GM19099 (cell line): ENCODE results near the gene FTO.

Source experiments
- POLR2A ChIP-seq: IDR thresholded peaks from 3 replicates; pipeline ENCODE4 v1.6.1; 2011; ENCODE audit warnings: low read depth; ENCODE audit not compliant: insufficient read length; ENCODE audit errors: extremely low read depth

Gene FTO

DNA sequence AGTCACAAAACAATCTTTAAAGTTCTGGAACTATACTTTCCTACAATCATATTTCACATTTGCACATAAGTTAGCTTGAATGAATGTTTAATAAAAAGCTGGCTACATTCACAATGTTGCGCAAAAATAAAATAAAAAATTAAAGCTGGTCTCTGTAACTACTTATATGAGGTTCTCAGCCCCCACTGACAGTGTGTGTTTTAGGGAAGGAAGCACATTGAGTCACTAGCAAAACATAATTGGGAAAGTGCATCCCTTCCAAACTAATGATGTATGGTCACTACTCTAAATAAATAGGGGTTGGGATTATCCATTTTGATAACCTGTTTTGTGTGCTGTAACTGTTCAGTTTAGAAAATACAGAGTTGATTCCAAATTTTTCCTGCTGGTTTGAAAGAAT, 330.7 kb downstream of the FTO start:
- TF ChIP-seq POLR2A, result no peak

DNA sequence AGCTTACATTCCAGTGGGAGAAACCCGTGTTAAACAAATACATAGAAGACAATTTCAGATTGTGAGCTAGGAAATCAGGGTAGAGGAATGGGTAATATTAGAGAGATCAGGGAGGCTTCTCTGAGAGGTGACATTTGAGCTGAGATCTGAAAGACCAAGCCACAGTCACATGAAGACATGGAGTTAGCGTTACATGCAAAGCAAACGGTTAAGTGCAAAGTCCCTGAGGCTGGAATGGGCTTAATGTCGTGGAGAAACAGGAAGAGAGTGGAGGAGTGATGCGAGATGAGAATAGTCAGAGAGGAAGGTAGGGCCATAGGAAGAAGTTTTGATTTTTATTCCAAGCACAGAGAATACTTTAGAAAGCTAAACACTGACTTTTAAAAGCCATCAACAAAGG, 336.5 kb downstream of the FTO start:
- no peak for TF ChIP-seq POLR2A

DNA sequence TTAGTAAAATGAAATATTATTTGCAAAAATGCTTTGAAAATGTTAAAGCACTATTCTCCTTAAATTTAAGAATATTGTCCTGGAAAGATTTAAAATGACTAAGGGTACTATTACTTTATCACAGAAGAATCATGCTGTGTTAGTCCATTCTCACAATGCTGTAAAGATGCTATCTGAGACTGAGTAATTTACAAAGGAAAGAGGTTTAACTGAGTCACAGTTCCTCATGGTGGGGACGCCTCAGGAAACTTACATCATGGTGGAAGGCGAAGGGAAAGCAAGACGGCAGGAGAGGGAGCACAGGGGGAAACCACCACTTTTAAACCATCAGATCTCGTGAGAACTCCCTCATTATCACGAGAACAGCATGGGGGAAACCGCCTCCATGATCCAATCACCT, 337.0 kb downstream of the FTO start:
- TF ChIP-seq POLR2A, result no peak

DNA sequence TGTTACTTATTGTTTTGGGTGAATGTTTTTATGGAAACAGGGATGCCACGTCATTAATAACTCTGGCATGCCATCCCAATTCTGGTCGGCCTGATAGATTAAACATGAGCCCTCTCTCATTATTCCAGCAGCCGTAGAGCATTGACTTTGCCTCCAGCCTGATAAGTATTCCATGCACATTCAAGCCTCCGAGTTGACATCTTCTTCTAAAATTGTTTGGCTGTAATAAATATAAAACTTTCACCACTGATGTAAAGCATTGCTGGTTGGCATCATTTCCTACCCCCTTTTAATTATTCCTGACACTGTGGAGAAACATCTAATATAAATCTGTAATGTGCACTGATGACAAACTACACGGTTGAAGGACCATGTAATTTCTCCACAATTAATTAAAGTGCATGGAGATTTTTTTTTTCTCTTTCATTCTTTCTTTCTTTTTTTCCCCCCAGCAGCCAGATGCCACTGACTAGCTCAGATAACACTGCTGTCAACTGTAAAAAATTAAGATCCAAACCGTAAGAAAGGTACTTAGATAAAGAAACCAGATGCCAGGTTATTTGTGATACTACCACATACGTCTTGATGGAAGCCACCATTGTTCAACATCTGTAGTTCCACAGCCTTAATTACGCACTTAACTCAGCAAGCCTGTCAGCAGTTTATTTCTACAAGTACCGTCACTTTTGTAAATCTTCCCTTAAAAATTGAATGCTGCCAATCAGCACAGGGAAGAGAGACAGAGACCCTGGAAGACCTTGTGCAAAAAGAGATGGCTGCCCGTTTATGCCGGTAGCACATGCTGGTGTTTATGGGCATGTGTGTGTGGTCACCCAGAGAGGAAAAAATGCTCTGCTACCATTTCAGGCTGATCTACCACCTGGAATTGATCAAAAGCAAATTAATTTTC, 344.9 kb downstream of the FTO start:
- TF ChIP-seq POLR2A, result no peak

DNA sequence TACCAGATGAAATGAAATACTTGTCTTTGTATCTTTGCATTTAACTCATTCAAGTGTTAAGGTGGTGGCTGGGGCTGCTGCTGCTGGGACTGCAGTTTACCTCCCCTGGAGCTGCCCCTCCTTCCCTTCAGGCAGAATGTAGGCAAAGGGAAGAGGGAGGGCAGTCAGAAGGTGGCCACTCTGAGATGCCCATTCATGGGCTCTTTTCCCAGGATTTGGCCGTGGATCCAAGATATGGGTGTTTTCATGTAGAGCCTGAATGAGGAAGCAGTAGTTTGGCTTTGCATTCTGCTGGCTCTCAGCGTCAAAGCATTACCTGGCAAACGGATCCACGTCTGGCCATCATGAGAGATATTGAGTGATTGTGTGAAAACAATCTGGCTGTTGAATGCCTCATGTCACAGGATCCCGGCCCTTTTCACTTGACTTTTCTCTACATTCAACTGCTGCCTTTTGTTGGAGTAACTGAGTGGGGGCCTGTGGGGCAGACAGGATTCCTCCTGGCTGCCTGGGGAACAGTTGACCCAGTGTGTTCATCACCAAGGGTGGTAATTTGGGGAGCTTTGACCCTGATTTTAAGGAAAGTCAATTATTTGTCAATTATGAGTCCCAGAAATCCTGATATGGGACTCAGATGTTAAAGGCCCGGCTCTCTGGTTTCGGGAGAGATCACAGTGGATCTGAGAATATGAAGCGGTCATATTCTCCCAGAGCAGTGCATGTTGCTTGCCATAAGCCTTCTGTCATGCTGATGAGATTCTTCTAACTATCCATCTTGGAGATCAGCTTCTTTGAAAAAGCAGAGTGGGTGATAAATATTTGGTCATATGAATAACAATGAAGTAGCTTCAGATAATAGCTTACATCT, 345.9 kb downstream of the FTO start:
- TF ChIP-seq POLR2A, result no peak

DNA sequence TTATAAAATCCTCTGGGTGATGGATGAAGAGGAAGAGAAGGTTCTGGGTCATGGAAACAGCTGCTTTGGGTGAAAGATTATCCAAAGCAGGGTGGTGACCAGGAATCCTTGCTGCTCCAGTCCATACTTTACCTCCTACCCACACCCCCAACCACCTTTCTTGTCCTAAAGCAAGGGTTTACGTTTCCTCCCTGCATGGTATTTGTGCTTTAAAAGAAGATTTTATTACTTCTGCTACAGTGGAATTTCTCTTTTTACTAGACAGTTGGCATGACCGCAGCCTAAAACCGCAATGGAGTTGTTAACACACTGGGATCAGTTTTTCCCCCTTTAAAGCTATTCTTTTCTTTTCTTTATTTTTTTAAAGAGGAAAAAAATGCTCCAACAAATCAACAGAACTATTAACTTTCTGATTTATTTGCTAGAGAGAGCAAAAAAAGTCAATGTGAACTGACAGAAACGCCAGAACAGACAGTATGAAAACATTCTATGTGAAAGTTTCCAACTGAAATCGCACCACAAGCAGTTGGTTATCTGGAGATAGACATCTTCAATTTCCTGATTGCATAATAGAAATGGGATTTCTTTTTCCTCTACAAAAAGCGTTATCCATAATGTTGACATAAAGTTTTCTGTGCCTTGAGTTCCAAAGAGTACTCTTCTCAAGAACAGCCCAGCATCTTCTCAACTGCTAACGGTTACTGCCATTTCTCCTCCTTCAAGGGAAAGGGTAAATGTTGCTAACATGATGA, 346.7 kb downstream of the FTO start:
- no peak for TF ChIP-seq POLR2A

DNA sequence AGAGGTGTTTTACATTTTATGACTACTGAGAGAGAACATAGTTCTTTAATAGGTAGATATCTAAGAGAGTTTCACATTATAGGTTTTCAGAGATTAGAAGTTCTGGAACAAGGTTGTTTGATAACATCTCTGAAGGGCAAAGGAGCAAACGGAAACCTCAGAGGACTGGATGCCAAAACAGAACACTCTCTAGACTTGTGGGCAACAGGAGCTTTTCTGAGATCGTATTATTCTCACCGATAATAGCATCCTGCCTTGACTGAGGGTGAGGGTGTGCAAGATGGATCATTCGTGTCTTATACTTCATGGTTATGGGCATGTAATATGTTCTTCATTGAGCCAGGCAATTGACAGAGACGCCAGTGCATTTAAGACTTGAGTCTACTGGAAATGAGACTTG, 347.9 kb downstream of the FTO start:
- TF ChIP-seq POLR2A, result no peak

DNA sequence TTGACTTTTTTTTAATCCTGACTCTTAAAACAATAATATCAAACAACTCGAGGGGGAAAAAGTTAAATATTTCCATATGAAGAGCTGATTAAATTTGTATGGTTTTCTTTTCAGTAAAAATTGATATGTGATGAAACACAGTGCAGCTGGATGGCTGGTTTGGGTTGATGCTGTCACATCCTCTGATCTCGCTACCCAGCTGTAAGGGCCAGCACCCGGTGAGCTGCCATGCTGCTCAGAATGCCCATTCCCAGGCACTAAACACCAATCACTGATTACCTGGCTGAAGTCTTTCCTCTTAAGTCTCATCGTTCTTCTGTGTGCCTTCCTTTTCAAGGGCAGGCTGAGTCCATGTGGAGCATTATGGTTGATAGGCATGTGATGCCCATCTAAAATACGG, 348.3 kb downstream of the FTO start:
- no peak for TF ChIP-seq POLR2A

DNA sequence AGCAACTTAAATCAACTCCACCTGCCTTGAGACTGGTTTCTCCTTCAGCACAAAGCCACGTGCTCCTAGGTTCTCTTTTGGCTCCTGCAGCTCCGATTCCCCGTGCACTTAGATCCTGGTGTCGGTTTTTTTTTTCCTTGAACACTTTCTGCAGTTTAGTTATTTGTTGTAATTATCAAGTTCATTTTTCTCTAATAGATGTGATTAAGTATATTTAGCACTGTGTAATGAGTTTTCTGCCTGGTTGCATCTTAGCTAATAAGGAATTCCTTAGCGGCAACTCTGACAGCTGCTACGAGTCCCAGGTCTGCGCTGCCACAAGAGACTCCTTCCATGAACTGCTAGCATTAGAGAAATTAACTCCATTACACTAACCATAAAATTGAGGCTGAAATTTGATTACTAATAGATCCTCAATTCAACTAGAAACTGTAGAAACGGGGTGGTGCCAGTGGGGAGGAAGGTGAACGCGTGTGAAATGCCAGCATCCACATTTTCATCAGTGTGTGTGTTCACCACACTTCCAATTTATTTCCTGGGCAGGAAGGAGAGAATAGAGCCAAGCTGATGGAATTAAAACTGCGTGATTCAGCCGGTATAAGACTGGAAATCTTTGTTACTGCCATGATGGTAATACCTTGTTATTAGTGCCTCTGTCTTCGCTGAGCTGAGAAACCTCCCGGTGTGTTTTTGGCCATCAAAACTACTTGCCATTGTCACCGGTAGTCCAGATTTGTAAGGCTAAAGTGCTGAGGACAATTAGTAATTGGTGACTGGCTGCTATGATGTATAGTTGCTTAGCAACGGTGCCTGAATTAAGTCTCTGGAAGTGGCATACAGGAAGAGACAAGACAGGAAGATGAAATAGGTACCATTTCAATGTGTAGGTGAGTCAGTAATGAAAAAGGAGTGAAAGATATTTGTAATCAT, 350.2 kb downstream of the FTO start:
- no peak for TF ChIP-seq POLR2A

DNA sequence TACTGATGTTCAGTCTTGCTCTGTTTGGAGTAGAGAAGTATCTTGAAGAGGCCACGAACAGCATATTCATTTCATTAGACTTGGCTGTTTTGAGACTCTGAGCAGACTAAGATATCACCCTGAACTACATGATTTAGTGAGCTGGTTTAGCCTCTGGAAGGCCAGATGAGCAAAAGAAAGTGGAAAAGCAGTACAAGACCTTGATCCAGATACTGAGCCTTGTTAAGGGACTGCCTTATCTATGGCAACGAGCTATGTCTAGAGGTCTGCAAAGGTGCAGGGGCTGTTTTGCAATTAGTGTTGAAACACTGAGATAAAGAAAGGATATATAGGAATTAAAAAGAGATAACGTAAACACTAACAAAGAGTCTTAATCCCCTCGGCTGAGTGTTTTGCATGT, 351.2 kb downstream of the FTO start:
- TF ChIP-seq POLR2A, result no peak

DNA sequence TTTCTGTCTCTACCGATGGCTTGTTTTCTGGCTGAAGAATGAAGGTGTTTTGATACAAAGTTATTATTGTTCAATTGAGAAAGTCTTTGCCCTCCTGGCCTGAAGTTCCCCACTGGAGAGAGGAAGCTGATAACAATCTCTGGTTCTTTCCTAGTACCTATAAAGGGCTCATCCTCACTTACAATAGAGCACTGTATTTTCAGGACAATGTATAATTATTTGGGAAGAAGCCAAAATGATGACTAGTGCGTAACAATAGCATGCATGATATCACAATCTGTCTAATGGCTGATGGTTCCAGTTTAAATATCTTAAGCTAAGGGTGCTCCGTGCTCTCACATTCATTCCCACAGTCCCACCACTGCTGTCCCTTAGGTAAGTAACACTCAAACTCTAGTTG, 351.9 kb downstream of the FTO start:
- TF ChIP-seq POLR2A, result no peak

DNA sequence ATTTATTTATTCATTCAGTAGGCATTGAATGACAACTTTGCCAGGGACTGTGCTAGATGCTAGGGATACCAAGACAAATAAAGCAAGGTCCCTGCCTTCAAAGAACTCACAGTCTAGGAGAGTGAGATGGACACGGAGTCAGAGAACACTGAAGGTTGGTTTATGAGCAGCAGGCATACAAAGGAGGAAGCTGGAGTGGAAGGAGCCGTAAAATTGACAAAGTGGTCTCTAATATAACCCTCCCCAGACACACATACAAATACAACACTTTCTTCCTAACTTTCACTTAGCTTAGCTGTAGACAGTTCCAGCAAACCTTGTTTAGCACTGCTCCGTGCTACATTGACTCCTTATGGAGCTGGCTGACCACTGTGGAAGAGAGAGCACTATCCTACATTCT, 353.0 kb downstream of the FTO start:
- TF ChIP-seq POLR2A, result no peak

DNA sequence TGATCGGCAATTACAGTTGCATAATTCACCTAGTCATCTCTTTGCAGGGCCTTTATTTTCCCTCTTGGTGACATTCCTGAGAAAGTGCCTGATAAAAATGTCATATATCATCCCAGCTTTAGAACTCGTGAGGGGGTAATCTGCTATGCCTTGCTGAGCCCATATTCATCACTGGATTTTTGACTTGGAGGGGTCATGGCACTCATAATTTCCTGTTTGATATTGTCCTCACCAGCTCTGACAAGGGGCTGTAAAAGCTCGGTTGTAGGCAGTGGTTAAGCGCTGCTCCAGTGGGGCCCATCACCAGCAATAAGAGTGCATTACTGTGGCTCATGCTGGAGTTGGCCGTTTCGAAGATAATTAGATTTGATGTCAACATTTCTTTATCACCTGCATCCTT, 355.4 kb downstream of the FTO start:
- TF ChIP-seq POLR2A, result no peak
